ENCODE data around the gene ATP7A.

DNA sequence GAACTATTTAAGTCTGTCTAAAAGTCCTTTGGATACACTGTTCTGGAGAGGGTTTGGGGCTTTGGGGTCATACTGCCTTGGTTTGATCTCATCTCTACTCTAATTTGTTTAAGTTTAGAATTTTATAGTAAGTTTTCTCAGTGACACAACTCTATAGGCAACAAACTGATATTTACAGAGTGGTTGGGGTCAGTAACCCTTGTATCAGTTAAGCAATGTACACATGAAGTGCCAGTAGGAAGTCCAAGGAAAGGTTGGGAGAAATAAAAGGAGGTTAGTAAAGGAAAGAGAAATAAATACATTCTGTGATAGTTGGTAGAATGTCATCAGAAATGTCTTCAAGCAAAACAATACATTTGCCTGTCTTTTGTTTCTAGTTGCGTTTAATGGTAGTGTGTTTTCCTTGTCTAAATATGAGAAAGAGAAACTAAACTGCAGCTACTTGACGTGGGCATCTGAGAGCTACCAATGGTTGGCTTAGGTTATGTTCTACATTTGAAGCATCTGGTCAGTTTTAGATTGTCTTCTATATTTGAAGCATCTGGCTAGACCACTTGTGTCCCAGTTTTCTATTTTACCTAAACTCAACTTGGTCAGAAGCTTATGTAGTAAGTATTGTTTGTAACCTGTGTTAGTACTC is 6.9 kb downstream of the ATP7A start:
- TF ChIP-seq, protein P1, sequence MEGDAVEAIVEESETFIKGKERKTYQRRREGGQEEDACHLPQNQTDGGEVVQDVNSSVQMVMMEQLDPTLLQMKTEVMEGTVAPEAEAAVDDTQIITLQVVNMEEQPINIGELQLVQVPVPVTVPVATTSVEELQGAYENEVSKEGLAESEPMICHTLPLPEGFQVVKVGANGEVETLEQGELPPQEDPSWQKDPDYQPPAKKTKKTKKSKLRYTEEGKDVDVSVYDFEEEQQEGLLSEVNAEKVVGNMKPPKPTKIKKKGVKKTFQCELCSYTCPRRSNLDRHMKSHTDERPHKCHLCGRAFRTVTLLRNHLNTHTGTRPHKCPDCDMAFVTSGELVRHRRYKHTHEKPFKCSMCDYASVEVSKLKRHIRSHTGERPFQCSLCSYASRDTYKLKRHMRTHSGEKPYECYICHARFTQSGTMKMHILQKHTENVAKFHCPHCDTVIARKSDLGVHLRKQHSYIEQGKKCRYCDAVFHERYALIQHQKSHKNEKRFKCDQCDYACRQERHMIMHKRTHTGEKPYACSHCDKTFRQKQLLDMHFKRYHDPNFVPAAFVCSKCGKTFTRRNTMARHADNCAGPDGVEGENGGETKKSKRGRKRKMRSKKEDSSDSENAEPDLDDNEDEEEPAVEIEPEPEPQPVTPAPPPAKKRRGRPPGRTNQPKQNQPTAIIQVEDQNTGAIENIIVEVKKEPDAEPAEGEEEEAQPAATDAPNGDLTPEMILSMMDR (IDR thresholded peaks at IDR 0.05) = no peak
- TF ChIP-seq ESRRA (IDR thresholded peaks at IDR 0.05; ENCODE audit: borderline replicate concordance, low read length) (no peak), FOSL2 (IDR thresholded peaks at IDR 0.05) (no peak), FOSL2 (CRISPR knock-in tag; IDR thresholded peaks at IDR 0.05) (no peak), EP300 (IDR thresholded peaks at IDR 0.05) (no peak), MAFK (IDR thresholded peaks at IDR 0.05; ENCODE audit: partially characterized antibody) (no peak), PHF8 (IDR thresholded peaks at IDR 0.05; ENCODE audit: borderline replicate concordance, low read depth) (no peak), JUN (IDR thresholded peaks at IDR 0.05) (no peak), CBX2 (IDR thresholded peaks at IDR 0.05; ENCODE audit: borderline replicate concordance, low read depth) (no peak), SMC3 (IDR thresholded peaks at IDR 0.05) (no peak)
- TF ChIP-seq, protein P2, sequence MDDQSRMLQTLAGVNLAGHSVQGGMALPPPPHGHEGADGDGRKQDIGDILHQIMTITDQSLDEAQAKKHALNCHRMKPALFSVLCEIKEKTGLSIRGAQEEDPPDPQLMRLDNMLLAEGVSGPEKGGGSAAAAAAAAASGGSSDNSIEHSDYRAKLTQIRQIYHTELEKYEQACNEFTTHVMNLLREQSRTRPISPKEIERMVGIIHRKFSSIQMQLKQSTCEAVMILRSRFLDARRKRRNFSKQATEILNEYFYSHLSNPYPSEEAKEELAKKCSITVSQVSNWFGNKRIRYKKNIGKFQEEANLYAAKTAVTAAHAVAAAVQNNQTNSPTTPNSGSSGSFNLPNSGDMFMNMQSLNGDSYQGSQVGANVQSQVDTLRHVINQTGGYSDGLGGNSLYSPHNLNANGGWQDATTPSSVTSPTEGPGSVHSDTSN (IDR thresholded peaks at IDR 0.05) = no peak
- TF ChIP-seq, protein P3, sequence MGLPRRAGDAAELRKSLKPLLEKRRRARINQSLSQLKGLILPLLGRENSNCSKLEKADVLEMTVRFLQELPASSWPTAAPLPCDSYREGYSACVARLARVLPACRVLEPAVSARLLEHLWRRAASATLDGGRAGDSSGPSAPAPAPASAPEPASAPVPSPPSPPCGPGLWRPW (IDR thresholded peaks at IDR 0.05) = no peak
- TF ChIP-seq, protein P4, sequence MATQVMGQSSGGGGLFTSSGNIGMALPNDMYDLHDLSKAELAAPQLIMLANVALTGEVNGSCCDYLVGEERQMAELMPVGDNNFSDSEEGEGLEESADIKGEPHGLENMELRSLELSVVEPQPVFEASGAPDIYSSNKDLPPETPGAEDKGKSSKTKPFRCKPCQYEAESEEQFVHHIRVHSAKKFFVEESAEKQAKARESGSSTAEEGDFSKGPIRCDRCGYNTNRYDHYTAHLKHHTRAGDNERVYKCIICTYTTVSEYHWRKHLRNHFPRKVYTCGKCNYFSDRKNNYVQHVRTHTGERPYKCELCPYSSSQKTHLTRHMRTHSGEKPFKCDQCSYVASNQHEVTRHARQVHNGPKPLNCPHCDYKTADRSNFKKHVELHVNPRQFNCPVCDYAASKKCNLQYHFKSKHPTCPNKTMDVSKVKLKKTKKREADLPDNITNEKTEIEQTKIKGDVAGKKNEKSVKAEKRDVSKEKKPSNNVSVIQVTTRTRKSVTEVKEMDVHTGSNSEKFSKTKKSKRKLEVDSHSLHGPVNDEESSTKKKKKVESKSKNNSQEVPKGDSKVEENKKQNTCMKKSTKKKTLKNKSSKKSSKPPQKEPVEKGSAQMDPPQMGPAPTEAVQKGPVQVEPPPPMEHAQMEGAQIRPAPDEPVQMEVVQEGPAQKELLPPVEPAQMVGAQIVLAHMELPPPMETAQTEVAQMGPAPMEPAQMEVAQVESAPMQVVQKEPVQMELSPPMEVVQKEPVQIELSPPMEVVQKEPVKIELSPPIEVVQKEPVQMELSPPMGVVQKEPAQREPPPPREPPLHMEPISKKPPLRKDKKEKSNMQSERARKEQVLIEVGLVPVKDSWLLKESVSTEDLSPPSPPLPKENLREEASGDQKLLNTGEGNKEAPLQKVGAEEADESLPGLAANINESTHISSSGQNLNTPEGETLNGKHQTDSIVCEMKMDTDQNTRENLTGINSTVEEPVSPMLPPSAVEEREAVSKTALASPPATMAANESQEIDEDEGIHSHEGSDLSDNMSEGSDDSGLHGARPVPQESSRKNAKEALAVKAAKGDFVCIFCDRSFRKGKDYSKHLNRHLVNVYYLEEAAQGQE (IDR thresholded peaks at IDR 0.05) = no peak
